Activated CD8-positive, alpha-beta T cell treated with anti-CD3 and anti-CD28 coated beads, Interleukin-2, amount 10 ng/mL, durations not matched to agents 7 days and 5 days (primary cell): ENCODE measurements around the gene RPA3. TPM values are rescaled to one million over a fixed set of nuclear protein-coding genes. Genes with fewer than 3 reads are reported as not detected.

Source experiments
- ATAC-seq: fragments of 150-1000 bp; cut with Tn5 transposase; one replicate; pipeline ENCODE4 v1.10.0; 2021; ENCODE audit warnings: moderate library complexity
- CTCF ChIA-PET: fragments of 350-600 bp; sonication (Branson Sonifier 250); formaldehyde crosslinking; loops from one replicate; lab custom pipeline; 2021; ENCODE audit warnings: antibody characterized with exemption; lab: Charles Lee
- POLR2A ChIA-PET: fragments of 350-600 bp; sonication (Branson Sonifier 250); formaldehyde crosslinking; loops from one replicate; lab custom pipeline; 2021; ENCODE audit warnings: antibody characterized with exemption; lab: Charles Lee
- DNase-seq: peaks from one replicate; pipeline ENCODE4 v3.0.0-alpha.2; 2020
- H3K27ac Mint-ChIP-seq: one replicate; pipeline ENCODE4 v1.8.0; 2021; ENCODE audit warnings: mild to moderate bottlenecking, mixed read lengths
- H3K27me3 Mint-ChIP-seq: one replicate; pipeline ENCODE4 v1.8.0; 2021; ENCODE audit warnings: low read depth, mixed read lengths
- H3K36me3 Mint-ChIP-seq: one replicate; pipeline ENCODE4 v1.8.0; 2021; ENCODE audit warnings: low read depth, mixed read lengths
- H3K4me1 Mint-ChIP-seq: one replicate; pipeline ENCODE4 v1.8.0; 2021; ENCODE audit warnings: low read depth, mixed read lengths
- H3K4me3 Mint-ChIP-seq: one replicate; pipeline ENCODE4 v1.8.0; 2021; ENCODE audit warnings: mild to moderate bottlenecking, mixed read lengths
- H3K9me3 Mint-ChIP-seq: one replicate; pipeline ENCODE4 v1.8.0; 2022; ENCODE audit warnings: mixed read lengths; ENCODE audit not compliant: insufficient read depth
- total RNA-seq, 2 experiments: library from RNA; stranded (reverse); gene quantifications; one replicate each; pipeline ENCODE4 v1.2.3, GENCODE V29; 2021

RPA3 gene
- total RNA-seq, 2 experiments from 2014 or later, result 117 TPM

- Mint-ChIP-seq H3K4me3 (no peak overlapping the region), H3K27ac (no peak overlapping the region), H3K27me3 (peaks cover 2% of the 10 kb centered on the region), H3K9me3 (peaks cover 6% of the 10 kb centered on the region), H3K36me3 (no peaks in the 10 kb centered on the region), H3K4me1 (no peaks in the 10 kb centered on the region)
- ChIA-PET CTCF (no interaction called here), POLR2A (no interaction called here)
- ATAC-seq (no peak), DNase-seq (no peak)
Measured at GRCh38 chr7:7628476-7628875, 89.9 kb downstream of the RPA3 start.

- no peak overlapping the region for H3K4me3 Mint-ChIP-seq
- ATAC-seq, result no peak
- H3K36me3 Mint-ChIP-seq, result no peaks in the 10 kb centered on the region
- no peak for DNase-seq
- ChIA-PET POLR2A (no interaction called here), CTCF (no interaction called here)
- no peaks in the 10 kb centered on the region for H3K9me3 Mint-ChIP-seq
- H3K4me1 Mint-ChIP-seq, result peaks cover 9% of the 10 kb centered on the region
- H3K27me3 Mint-ChIP-seq, result no peaks in the 10 kb centered on the region
- no peak overlapping the region for H3K27ac Mint-ChIP-seq
Measured at GRCh38 chr7:7620644-7621210, 97.7 kb downstream of the RPA3 start.

- POLR2A ChIA-PET, result no interaction called here
- H3K4me1 Mint-ChIP-seq, result peaks cover 9% of the 10 kb centered on the region
- CTCF ChIA-PET, result no interaction called here
Measured at GRCh38 chr7:7620236-7620635, 98.2 kb downstream of the RPA3 start.

GRCh38 chr7:7618410-7618809, 100.0 kb downstream of the RPA3 start:
- Mint-ChIP-seq H3K9me3 (no peaks in the 10 kb centered on the region), H3K36me3 (no peaks in the 10 kb centered on the region), H3K4me1 (peaks cover 9% of the 10 kb centered on the region), H3K27me3 (no peaks in the 10 kb centered on the region), H3K27ac (no peak overlapping the region), H3K4me3 (no peak overlapping the region)
- ChIA-PET CTCF (interaction anchor here (1.1 kb wide), 1 partner anchor 22 kb away, joined by 3 read pairs; no protein-coding TSS in a partner anchor), POLR2A (no interaction called here)
- ATAC-seq, result no peak
- no peak for DNase-seq

More at GRCh38 chr7:7620236-7620635, 98.2 kb downstream of the RPA3 start:
- DNase-seq, result no peak
- Mint-ChIP-seq H3K27ac (no peak overlapping the region), H3K4me3 (no peak overlapping the region), H3K36me3 (no peaks in the 10 kb centered on the region), H3K9me3 (no peaks in the 10 kb centered on the region), H3K27me3 (no peaks in the 10 kb centered on the region)
- no peak for ATAC-seq

GRCh38 chr7:7617550-7617949, 100.9 kb downstream of the RPA3 start:
- no peaks in the 10 kb centered on the region for H3K9me3 Mint-ChIP-seq

GRCh38 chr7:7614018-7614741, 104.2 kb downstream of the RPA3 start:
- CTCF ChIA-PET, result no interaction called here
- H3K27ac Mint-ChIP-seq, result no peak overlapping the region
- H3K4me1 Mint-ChIP-seq, result peaks cover 9% of the 10 kb centered on the region
- POLR2A ChIA-PET, result no interaction called here
- H3K27me3 Mint-ChIP-seq, result no peaks in the 10 kb centered on the region
- no peaks in the 10 kb centered on the region for H3K9me3 Mint-ChIP-seq
- peaks cover 5% of the 10 kb centered on the region for H3K36me3 Mint-ChIP-seq
- DNase-seq (no peak), ATAC-seq (no peak)
- H3K4me3 Mint-ChIP-seq, result no peak overlapping the region

More at GRCh38 chr7:7617550-7617949, 100.9 kb downstream of the RPA3 start:
- Mint-ChIP-seq H3K27ac (no peak overlapping the region), H3K27me3 (no peaks in the 10 kb centered on the region), H3K4me1 (peaks cover 9% of the 10 kb centered on the region), H3K4me3 (no peak overlapping the region), H3K36me3 (no peaks in the 10 kb centered on the region)
- ATAC-seq, result no peak
- DNase-seq, result no peak
- ChIA-PET CTCF (interaction anchor here (1.1 kb wide), 1 partner anchor 21 kb away, joined by 3 read pairs; no protein-coding TSS in a partner anchor), POLR2A (interaction anchor here (1.2 kb wide), 1 partner anchor 23 kb away, joined by 3 read pairs; the partner anchor contains the start of gene UMAD1)

GRCh38 chr7:7613210-7613609, 105.2 kb downstream of the RPA3 start:
- no peak overlapping the region for H3K4me3 Mint-ChIP-seq
- peaks cover 9% of the 10 kb centered on the region for H3K4me1 Mint-ChIP-seq
- no peaks in the 10 kb centered on the region for H3K27me3 Mint-ChIP-seq
- CTCF ChIA-PET, result no interaction called here
- no peak overlapping the region for H3K27ac Mint-ChIP-seq
- DNase-seq (no peak), ATAC-seq (no peak)
- H3K9me3 Mint-ChIP-seq, result no peaks in the 10 kb centered on the region
- POLR2A ChIA-PET, result no interaction called here
- H3K36me3 Mint-ChIP-seq, result peaks cover 5% of the 10 kb centered on the region

- DNase-seq (no peak), ATAC-seq (no peak)
- Mint-ChIP-seq H3K4me3 (no peak overlapping the region), H3K9me3 (no peaks in the 10 kb centered on the region), H3K36me3 (peaks cover 11% of the 10 kb centered on the region), H3K27me3 (no peaks in the 10 kb centered on the region), H3K27ac (no peak overlapping the region), H3K4me1 (peaks cover 5% of the 10 kb centered on the region)
- ChIA-PET POLR2A (no interaction called here), CTCF (no interaction called here)
Measured at GRCh38 chr7:7612519-7612918, 105.9 kb downstream of the RPA3 start.

GRCh38 chr7:7609330-7609729, 109.1 kb downstream of the RPA3 start:
- DNase-seq (no peak), ATAC-seq (no peak)
- Mint-ChIP-seq H3K27ac (no peak overlapping the region), H3K27me3 (no peaks in the 10 kb centered on the region), H3K4me1 (no peaks in the 10 kb centered on the region), H3K4me3 (no peak overlapping the region), H3K36me3 (peaks cover 18% of the 10 kb centered on the region), H3K9me3 (no peaks in the 10 kb centered on the region)
- POLR2A ChIA-PET, result no interaction called here
- CTCF ChIA-PET, result no interaction called here

- CTCF ChIA-PET, result interaction anchor here (1.0 kb wide), 1 partner anchor 11 kb away, joined by 3 read pairs; no protein-coding TSS in a partner anchor
- ATAC-seq, result no peak
- H3K4me1 Mint-ChIP-seq, result no peaks in the 10 kb centered on the region
- H3K27ac Mint-ChIP-seq, result no peak overlapping the region
- H3K36me3 Mint-ChIP-seq, result peaks cover 19% of the 10 kb centered on the region
- H3K4me3 Mint-ChIP-seq, result no peak overlapping the region
- POLR2A ChIA-PET, result no interaction called here
- no peak for DNase-seq
- no peaks in the 10 kb centered on the region for H3K9me3 Mint-ChIP-seq
- H3K27me3 Mint-ChIP-seq, result no peaks in the 10 kb centered on the region
Measured at GRCh38 chr7:7607010-7607409, 111.4 kb downstream of the RPA3 start.

- DNase-seq (no peak), ATAC-seq (no peak)
- no peak overlapping the region for H3K4me3 Mint-ChIP-seq
- peaks cover 6% of the 10 kb centered on the region for H3K4me1 Mint-ChIP-seq
- CTCF ChIA-PET, result interaction anchor here (0.7 to 2.0 kb wide), 12 partner anchors 10 to 700 kb away, joined by 3 to 8 read pairs (median 4); partner anchors contain the start of gene UMAD1
- H3K27ac Mint-ChIP-seq, result no peak overlapping the region
- no peaks in the 10 kb centered on the region for H3K9me3 Mint-ChIP-seq
- H3K36me3 Mint-ChIP-seq, result peaks cover 40% of the 10 kb centered on the region
- no peaks in the 10 kb centered on the region for H3K27me3 Mint-ChIP-seq
- POLR2A ChIA-PET, result interaction anchor here (0.6 kb wide), 1 partner anchor 21 kb away, joined by 4 read pairs; no protein-coding TSS in a partner anchor
Measured at GRCh38 chr7:7596176-7596575, 122.2 kb downstream of the RPA3 start.

- POLR2A ChIA-PET, result no interaction called here
- Mint-ChIP-seq H3K9me3 (no peaks in the 10 kb centered on the region), H3K27ac (no peak overlapping the region), H3K36me3 (peaks cover 38% of the 10 kb centered on the region), H3K4me3 (no peak overlapping the region), H3K4me1 (peaks cover 6% of the 10 kb centered on the region), H3K27me3 (no peaks in the 10 kb centered on the region)
- ATAC-seq (no peak), DNase-seq (no peak)
- CTCF ChIA-PET, result interaction anchor here (0.9 to 2.0 kb wide), 8 partner anchors 9 to 700 kb away, joined by 3 to 8 read pairs (median 5); no protein-coding TSS in a partner anchor
Measured at GRCh38 chr7:7595451-7595850, 123.0 kb downstream of the RPA3 start.
